Skin epidermis (tissue), 12 donors: ENCODE data around the gene NFATC1.

Source experiments
- H3K27ac ChIP-seq, 21 experiments: fragments of 200-600 bp; sonication (generic) in 11 of 21; one replicate each; pipeline ENCODE4 v1.5.0; 2020; ENCODE audit warnings: mild to moderate bottlenecking in 3 of 21, inconsistent platforms in 2 of 21, moderate library complexity in 2 of 21
- H3K4me3 ChIP-seq, 7 experiments: fragments of 200-600 bp; sonication (generic) in 2 of 7; one replicate each; pipeline ENCODE4 v1.5.0; 2020; ENCODE audit warnings: inconsistent platforms in 2 of 7, mild to moderate bottlenecking in 2 of 7, moderate library complexity in 1 of 7

NFATC1 gene

GRCh38 chr18:79463424-79463960 lies 67.8 kb downstream of the NFATC1 start:
- Histone ChIP-seq H3K4me3 (no peak overlapping the region), H3K27ac (no peak overlapping the region)

GRCh38 chr18:79465392-79465991 lies 69.8 kb downstream of the NFATC1 start:
- H3K4me3 ChIP-seq, result peak overlapping the region in 1 of 7 experiments; percentile 10
- H3K27ac ChIP-seq, result peak overlapping the region in 1 of 21 experiments; percentile 74

GRCh38 chr18:79466591-79466990 lies 70.9 kb downstream of the NFATC1 start:
- peak overlapping the region in 2 of 21 experiments; percentile 29 to 74 for H3K27ac ChIP-seq
- no peak overlapping the region for H3K4me3 ChIP-seq

GRCh38 chr18:79467126-79467525 lies 71.4 kb downstream of the NFATC1 start:
- Histone ChIP-seq H3K4me3 (no peak overlapping the region), H3K27ac (peak overlapping the region in 1 of 21 experiments; percentile 74)

- no peak overlapping the region for H3K27ac ChIP-seq
- no peak overlapping the region for H3K4me3 ChIP-seq
Measured at GRCh38 chr18:79468119-79468789, 72.5 kb downstream of the NFATC1 start.

- Histone ChIP-seq H3K27ac (no peak overlapping the region), H3K4me3 (no peak overlapping the region)
Measured at GRCh38 chr18:79469309-79469708, 73.6 kb downstream of the NFATC1 start.

GRCh38 chr18:79469751-79470505 lies 74.2 kb downstream of the NFATC1 start:
- no peak overlapping the region for H3K4me3 ChIP-seq

GRCh38 chr18:79470547-79470946 lies 74.8 kb downstream of the NFATC1 start:
- no peak overlapping the region for H3K4me3 ChIP-seq
- H3K27ac ChIP-seq, result peak overlapping the region in 2 of 21 experiments; percentile 7 to 36

More at GRCh38 chr18:79469751-79470505, 74.2 kb downstream of the NFATC1 start:
- H3K27ac ChIP-seq, result no peak overlapping the region

- Histone ChIP-seq H3K4me3 (no peak overlapping the region), H3K27ac (peak overlapping the region in 1 of 21 experiments; percentile 36)
Measured at GRCh38 chr18:79471046-79471445, 75.3 kb downstream of the NFATC1 start.

GRCh38 chr18:79471597-79471996 lies 75.9 kb downstream of the NFATC1 start:
- H3K27ac ChIP-seq, result no peak overlapping the region
- H3K4me3 ChIP-seq, result no peak overlapping the region

GRCh38 chr18:79472176-79472575 lies 76.4 kb downstream of the NFATC1 start:
- H3K4me3 ChIP-seq, result no peak overlapping the region
- peak overlapping the region in 1 of 21 experiments; percentile 4 for H3K27ac ChIP-seq

- no peak overlapping the region for H3K27ac ChIP-seq
- H3K4me3 ChIP-seq, result no peak overlapping the region
Measured at GRCh38 chr18:79472946-79473345, 77.2 kb downstream of the NFATC1 start.

- Histone ChIP-seq H3K4me3 (no peak overlapping the region), H3K27ac (peak overlapping the region in 5 of 21 experiments; percentile 5 to 63 (median 36))
Measured at GRCh38 chr18:79476031-79476917, 80.5 kb downstream of the NFATC1 start.

GRCh38 chr18:79476918-79477571 lies 81.3 kb downstream of the NFATC1 start:
- Histone ChIP-seq H3K27ac (peak overlapping the region in 1 of 21 experiments; percentile 48), H3K4me3 (no peak overlapping the region)

GRCh38 chr18:79477711-79478483 lies 82.2 kb downstream of the NFATC1 start:
- Histone ChIP-seq H3K4me3 (no peak overlapping the region), H3K27ac (no peak overlapping the region)

GRCh38 chr18:79478484-79479115 lies 82.9 kb downstream of the NFATC1 start:
- Histone ChIP-seq H3K27ac (no peak overlapping the region), H3K4me3 (no peak overlapping the region)

- no peak overlapping the region for H3K4me3 ChIP-seq
- H3K27ac ChIP-seq, result no peak overlapping the region
Measured at GRCh38 chr18:79479116-79479760, 83.5 kb downstream of the NFATC1 start.
